Upper lobe of left lung (tissue), 4 donors: ENCODE results near the gene GALNT13.

ENCODE experiments used
- POLR2A ChIP-seq, 4 donors: fragments of 450-650 bp; IDR thresholded peaks; one replicate each; pipeline ENCODE4 v1.5.1; 2016 to 2017; ENCODE audit warnings: antibody characterized with exemption in 4 of 4, mild to moderate bottlenecking in 2 of 4
- POLR2AphosphoS5 ChIP-seq, 2 donors: sonication (generic); formaldehyde crosslinking; IDR thresholded peaks; one replicate each; pipeline ENCODE4 v1.5.1; 2017; ENCODE audit warnings: antibody characterized with exemption in 2 of 2
- TF ChIP-seq, protein P1 (sequence below), 6 experiments: fragments of 450-650 bp in 4 of 6; fragments of 200-600 bp in 2 of 6; sonication (generic) in 2 of 6; IDR thresholded peaks; one replicate each; pipeline ENCODE4 v1.5.1; 2016 to 2019; ENCODE audit warnings: antibody characterized with exemption in 6 of 6

DNA sequence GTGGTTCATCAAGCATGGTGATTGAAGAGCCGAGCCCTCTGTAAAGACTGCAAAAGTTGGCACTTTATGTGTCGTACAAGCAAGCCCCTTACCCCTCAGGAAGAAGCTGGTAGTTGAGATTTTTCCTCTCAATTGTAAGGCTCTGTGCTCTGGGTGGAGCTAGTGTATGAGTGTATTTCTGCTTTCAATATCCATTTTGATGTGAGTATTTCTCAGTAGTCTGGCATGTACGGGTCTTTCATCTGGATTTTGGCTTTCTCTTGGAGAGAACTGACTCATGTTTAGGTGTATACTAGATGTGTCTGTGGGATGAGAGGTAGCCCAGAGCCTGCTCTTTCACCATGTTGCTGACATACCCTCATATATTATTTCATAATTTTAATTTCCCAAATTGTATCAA, 420.2 kb downstream of the GALNT13 start:
- TF ChIP-seq, protein P1, sequence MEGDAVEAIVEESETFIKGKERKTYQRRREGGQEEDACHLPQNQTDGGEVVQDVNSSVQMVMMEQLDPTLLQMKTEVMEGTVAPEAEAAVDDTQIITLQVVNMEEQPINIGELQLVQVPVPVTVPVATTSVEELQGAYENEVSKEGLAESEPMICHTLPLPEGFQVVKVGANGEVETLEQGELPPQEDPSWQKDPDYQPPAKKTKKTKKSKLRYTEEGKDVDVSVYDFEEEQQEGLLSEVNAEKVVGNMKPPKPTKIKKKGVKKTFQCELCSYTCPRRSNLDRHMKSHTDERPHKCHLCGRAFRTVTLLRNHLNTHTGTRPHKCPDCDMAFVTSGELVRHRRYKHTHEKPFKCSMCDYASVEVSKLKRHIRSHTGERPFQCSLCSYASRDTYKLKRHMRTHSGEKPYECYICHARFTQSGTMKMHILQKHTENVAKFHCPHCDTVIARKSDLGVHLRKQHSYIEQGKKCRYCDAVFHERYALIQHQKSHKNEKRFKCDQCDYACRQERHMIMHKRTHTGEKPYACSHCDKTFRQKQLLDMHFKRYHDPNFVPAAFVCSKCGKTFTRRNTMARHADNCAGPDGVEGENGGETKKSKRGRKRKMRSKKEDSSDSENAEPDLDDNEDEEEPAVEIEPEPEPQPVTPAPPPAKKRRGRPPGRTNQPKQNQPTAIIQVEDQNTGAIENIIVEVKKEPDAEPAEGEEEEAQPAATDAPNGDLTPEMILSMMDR (IDR thresholded peaks at IDR 0.05), result no peak
- TF ChIP-seq POLR2AphosphoS5 (IDR thresholded peaks at IDR 0.05) (no peak), POLR2A (IDR thresholded peaks at IDR 0.05) (no peak)
